ENCODE results near the gene TMEM9. TPM values are rescaled to one million over a fixed set of nuclear protein-coding genes. Genes with fewer than 3 reads are reported as not detected.
"Not testable (repeated sequence)": the region's sequence is repeated elsewhere in the genome, so short reads cannot be mapped to it uniquely, and the experiment has no call there.

TMEM9 gene
- total RNA-seq, 2 experiments from 2014 or later = 16.8 to 19.8 TPM

GRCh38 chr1:201170533-201171062, 16.3 kb upstream of the TMEM9 start:
- ChIA-PET CTCF (interaction anchor here (1.3 kb wide), 1 partner anchor 21 kb away, joined by 3 read pairs; no protein-coding TSS in a partner anchor), POLR2A (interaction anchor here (1.0 to 1.6 kb wide), 2 partner anchors 14 to 17 kb away, joined by 3 read pairs; partner anchors contain the start of gene TMEM9)
- Mint-ChIP-seq H3K27ac (no peak overlapping the region), H3K4me1 (peaks cover 16% of the 10 kb centered on the region), H3K4me3 (peak overlapping the region; percentile 66), H3K27me3 (peaks cover 25% of the 10 kb centered on the region), H3K36me3 (ENCODE audit: low read depth) (no peaks in the 10 kb centered on the region), H3K9me3 (no peaks in the 10 kb centered on the region)
- DNase-seq = peak; percentile 74

GRCh38 chr1:201169971-201170532, 15.8 kb upstream of the TMEM9 start:
- Mint-ChIP-seq H3K4me3 (peak overlapping the region; percentile 66), H3K9me3 (no peaks in the 10 kb centered on the region), H3K27ac (no peak overlapping the region), H3K4me1 (peaks cover 16% of the 10 kb centered on the region), H3K36me3 (ENCODE audit: low read depth) (no peaks in the 10 kb centered on the region), H3K27me3 (peaks cover 25% of the 10 kb centered on the region)
- no peak for DNase-seq
- ChIA-PET POLR2A (interaction anchor here (1.0 to 1.6 kb wide), 2 partner anchors 14 to 15 kb away, joined by 3 read pairs; no protein-coding TSS in a partner anchor), CTCF (interaction anchor here (0.9 to 1.3 kb wide), 2 partner anchors 21 to 51 kb away, joined by 3 to 5 read pairs; no protein-coding TSS in a partner anchor)

- Mint-ChIP-seq H3K9me3 (no peaks in the 10 kb centered on the region), H3K36me3 (ENCODE audit: low read depth) (no peaks in the 10 kb centered on the region), H3K4me1 (peaks cover 16% of the 10 kb centered on the region), H3K27ac (no peak overlapping the region), H3K27me3 (peaks cover 28% of the 10 kb centered on the region), H3K4me3 (no peak overlapping the region)
- ChIA-PET POLR2A (interaction anchor here (1.0 kb wide), 1 partner anchor 14 kb away, joined by 3 read pairs; no protein-coding TSS in a partner anchor), CTCF (interaction anchor here (0.6 to 1.7 kb wide), 5 partner anchors 10 to 54 kb away, joined by 3 to 5 read pairs (median 3); partner anchors contain the start of gene TMEM9)
- DNase-seq = no peak
Observed at GRCh38 chr1:201169203-201169602, 14.9 kb upstream of the TMEM9 start.

GRCh38 chr1:201167041-201167991, 13.0 kb upstream of the TMEM9 start:
- no peaks in the 10 kb centered on the region for H3K9me3 Mint-ChIP-seq
- no peak overlapping the region for H3K27ac Mint-ChIP-seq
- DNase-seq = no peak
- ChIA-PET POLR2A (no interaction called here), CTCF (interaction anchor here (1.0 to 1.7 kb wide), 3 partner anchors 12 to 542 kb away, joined by 3 to 7 read pairs (median 3); partner anchors contain the start of gene TMEM9)
- peaks cover 12% of the 10 kb centered on the region for H3K4me1 Mint-ChIP-seq
- H3K27me3 Mint-ChIP-seq = peaks cover 33% of the 10 kb centered on the region
- H3K4me3 Mint-ChIP-seq = no peak overlapping the region
- no peaks in the 10 kb centered on the region for H3K36me3 Mint-ChIP-seq (ENCODE audit: low read depth)

- no peak for DNase-seq
- Mint-ChIP-seq H3K9me3 (no peaks in the 10 kb centered on the region), H3K4me1 (no peaks in the 10 kb centered on the region), H3K27me3 (peaks cover 25% of the 10 kb centered on the region), H3K27ac (no peak overlapping the region), H3K36me3 (ENCODE audit: low read depth) (no peaks in the 10 kb centered on the region), H3K4me3 (no peak overlapping the region)
- ChIA-PET POLR2A (interaction anchor here (1.1 kb wide), 1 partner anchor 10 kb away, joined by 4 read pairs; the partner anchor contains the start of gene TMEM9), CTCF (no interaction called here)
Observed at GRCh38 chr1:201164645-201165044, 10.4 kb upstream of the TMEM9 start.

GRCh38 chr1:201163707-201164106, 9.4 kb upstream of the TMEM9 start:
- no peak overlapping the region for H3K27ac Mint-ChIP-seq
- DNase-seq = no peak
- CTCF ChIA-PET = no interaction called here
- POLR2A ChIA-PET = interaction anchor here (1.1 kb wide), 1 partner anchor 10 kb away, joined by 4 read pairs; the partner anchor contains the start of gene TMEM9
- H3K36me3 Mint-ChIP-seq (ENCODE audit: low read depth) = no peaks in the 10 kb centered on the region
- H3K4me1 Mint-ChIP-seq = no peaks in the 10 kb centered on the region
- H3K27me3 Mint-ChIP-seq = peaks cover 28% of the 10 kb centered on the region
- no peak overlapping the region for H3K4me3 Mint-ChIP-seq
- H3K9me3 Mint-ChIP-seq = no peaks in the 10 kb centered on the region

- DNase-seq; POLR2A ChIA-PET; H3K4me3 Mint-ChIP-seq; H3K9me3 Mint-ChIP-seq; H3K27ac Mint-ChIP-seq; H3K4me1 Mint-ChIP-seq; H3K36me3 Mint-ChIP-seq (ENCODE audit: low read depth): not testable (repeated sequence)
- CTCF ChIA-PET = interaction anchor here (0.6 kb wide), 1 partner anchor 275 kb away, joined by 4 read pairs; no protein-coding TSS in a partner anchor
- H3K27me3 Mint-ChIP-seq = peaks cover 27% of the 10 kb centered on the region
Observed at GRCh38 chr1:201163036-201163435, 8.8 kb upstream of the TMEM9 start.

GRCh38 chr1:201157949-201158348, 3.7 kb upstream of the TMEM9 start:
- no peaks in the 10 kb centered on the region for H3K36me3 Mint-ChIP-seq (ENCODE audit: low read depth)
- no peaks in the 10 kb centered on the region for H3K9me3 Mint-ChIP-seq
- no peak for DNase-seq
- no peak overlapping the region for H3K27ac Mint-ChIP-seq
- ChIA-PET POLR2A (no interaction called here), CTCF (interaction anchor here (1.1 kb wide), 1 partner anchor 186 kb away, joined by 3 read pairs; no protein-coding TSS in a partner anchor)
- peaks cover 13% of the 10 kb centered on the region for H3K4me1 Mint-ChIP-seq
- H3K4me3 Mint-ChIP-seq = no peak overlapping the region
- H3K27me3 Mint-ChIP-seq = peaks cover 24% of the 10 kb centered on the region

GRCh38 chr1:201156819-201157218, 2.5 kb upstream of the TMEM9 start:
- Mint-ChIP-seq H3K4me1 (peaks cover 15% of the 10 kb centered on the region), H3K36me3 (ENCODE audit: low read depth) (no peaks in the 10 kb centered on the region), H3K4me3 (no peak overlapping the region), H3K9me3 (no peaks in the 10 kb centered on the region), H3K27ac (no peak overlapping the region), H3K27me3 (peaks cover 24% of the 10 kb centered on the region)
- DNase-seq = no peak
- POLR2A ChIA-PET = interaction anchor here (1.3 kb wide), 1 partner anchor 14 kb away, joined by 3 read pairs; no protein-coding TSS in a partner anchor
- CTCF ChIA-PET = interaction anchor here (0.5 kb wide), 1 partner anchor 91 kb away, joined by 3 read pairs; no protein-coding TSS in a partner anchor

- H3K27ac Mint-ChIP-seq = no peak overlapping the region
- DNase-seq = no peak
- ChIA-PET POLR2A (interaction anchor here (1.3 kb wide), 1 partner anchor 14 kb away, joined by 3 read pairs; no protein-coding TSS in a partner anchor), CTCF (interaction anchor here (0.5 kb wide), 1 partner anchor 91 kb away, joined by 3 read pairs; no protein-coding TSS in a partner anchor)
- peaks cover 15% of the 10 kb centered on the region for H3K4me1 Mint-ChIP-seq
- peaks cover 24% of the 10 kb centered on the region for H3K27me3 Mint-ChIP-seq
- no peaks in the 10 kb centered on the region for H3K36me3 Mint-ChIP-seq (ENCODE audit: low read depth)
- H3K4me3 Mint-ChIP-seq = no peak overlapping the region
- no peaks in the 10 kb centered on the region for H3K9me3 Mint-ChIP-seq
Observed at GRCh38 chr1:201156346-201156745, 2.1 kb upstream of the TMEM9 start.

- no peak for DNase-seq
- Mint-ChIP-seq H3K9me3 (no peaks in the 10 kb centered on the region), H3K4me1 (peaks cover 15% of the 10 kb centered on the region), H3K27ac (no peak overlapping the region), H3K4me3 (no peak overlapping the region), H3K27me3 (peaks cover 21% of the 10 kb centered on the region), H3K36me3 (ENCODE audit: low read depth) (no peaks in the 10 kb centered on the region)
- POLR2A ChIA-PET = no interaction called here
- CTCF ChIA-PET = interaction anchor here (0.7 kb wide), 1 partner anchor 13 kb away, joined by 3 read pairs; no protein-coding TSS in a partner anchor
Observed at GRCh38 chr1:201155354-201155753, 1.1 kb upstream of the TMEM9 start.
